CD4-positive, alpha-beta memory T cell (primary cell): ENCODE measurements around the gene FSIP1. TPM values are rescaled to one million over a fixed set of nuclear protein-coding genes. Genes with fewer than 3 reads are reported as not detected.

Experiments used
- CTCF ChIA-PET: fragments of 350-600 bp; sonication (Branson Sonifier 250); formaldehyde crosslinking; loops from one replicate; lab custom pipeline; 2021; ENCODE audit warnings: inconsistent platforms; ENCODE audit not compliant: partially characterized antibody; lab: Charles Lee
- POLR2A ChIA-PET: fragments of 350-600 bp; sonication (Branson Sonifier 250); formaldehyde crosslinking; loops from one replicate; lab custom pipeline; 2021; ENCODE audit not compliant: partially characterized antibody; lab: Charles Lee
- DNase-seq, 5 donors: peaks; one replicate each; pipeline versions ENCODE4 v3.0.0 to v3.0.0-alpha.2; 2020 to 2022; ENCODE audit warnings: mixed read lengths in 1 of 5
- H3K27ac ChIP-seq: one replicate; pipeline ENCODE4 v1.7.0; 2013; ENCODE audit warnings: low read depth, low read length
- H3K27me3 ChIP-seq: 2 replicates; pipeline ENCODE4 v1.7.0; 2013; ENCODE audit warnings: mild to moderate bottlenecking, low read length, moderate library complexity; ENCODE audit not compliant: insufficient read depth
- H3K36me3 ChIP-seq: 2 replicates; pipeline ENCODE4 v1.7.0; 2013; ENCODE audit warnings: mild to moderate bottlenecking, low read length, moderate library complexity; ENCODE audit not compliant: insufficient read depth
- H3K4me1 ChIP-seq: 2 replicates; pipeline ENCODE4 v1.7.0; 2013; ENCODE audit warnings: mild to moderate bottlenecking, low read length, moderate library complexity; ENCODE audit not compliant: insufficient read depth
- H3K4me3 ChIP-seq, 2 donors: one replicate each; pipeline ENCODE4 v1.7.0; 2013; ENCODE audit warnings: low read length in 2 of 2, mild to moderate bottlenecking in 1 of 2
- H3K9me3 ChIP-seq, 2 donors: one replicate each; pipeline ENCODE4 v1.7.0; 2013; ENCODE audit warnings: low read length in 2 of 2, control low read depth in 1 of 2; ENCODE audit not compliant: control insufficient read depth in 1 of 2
- H3K27ac Mint-ChIP-seq, 7 donors: one replicate each; pipeline ENCODE4 v1.8.0; 2020 to 2021; ENCODE audit warnings: mixed read lengths in 7 of 7, mild to moderate bottlenecking in 6 of 7, inconsistent platforms in 3 of 7, moderate library complexity in 3 of 7
- H3K27me3 Mint-ChIP-seq, 2 donors: one replicate each; pipeline ENCODE4 v1.8.0; 2020 to 2021; ENCODE audit warnings: mixed read lengths in 2 of 2
- H3K36me3 Mint-ChIP-seq, 2 donors: one replicate each; pipeline ENCODE4 v1.8.0; 2020 to 2021; ENCODE audit warnings: mixed read lengths in 2 of 2, inconsistent platforms in 1 of 2, mild to moderate bottlenecking in 1 of 2
- H3K4me1 Mint-ChIP-seq, 4 donors: one replicate each; pipeline ENCODE4 v1.8.0; 2020 to 2021; ENCODE audit warnings: mixed read lengths in 4 of 4, mild to moderate bottlenecking in 1 of 4
- H3K4me3 Mint-ChIP-seq, 8 donors: one replicate each; pipeline ENCODE4 v1.8.0; 2020 to 2021; ENCODE audit warnings: mixed read lengths in 8 of 8, mild to moderate bottlenecking in 7 of 8, moderate library complexity in 6 of 8, inconsistent platforms in 3 of 8
- H3K9me3 Mint-ChIP-seq, 8 donors: one replicate each; pipeline ENCODE4 v1.8.0; 2020 to 2021; ENCODE audit warnings: mixed read lengths in 8 of 8, mild to moderate bottlenecking in 5 of 8, inconsistent platforms in 3 of 8, moderate library complexity in 1 of 8
- intact Hi-C: fragments of 100-400 bp; cut with micrococcal nuclease; formaldehyde crosslinking; loops from one replicate; pipeline ENCODE4 v1.15.1; 2023
- polyA plus RNA-seq, 2 donors: library from polyadenylated mRNA; unstranded; fragments of 300-500 nt; fragmentation: Illumina TruSeq; gene quantifications; one replicate each; pipeline ENCODE4 v1.2.3, GENCODE V29; 2021
- total RNA-seq, 2 experiments: library from RNA; stranded (reverse); gene quantifications; one replicate each; pipeline ENCODE4 v1.2.3, GENCODE V29; 2021

The FSIP1 gene
- total and polyA plus RNA-seq, 4 experiments from 2014 or later = 0.47 to 1.6 (median 1.1) TPM

DNA sequence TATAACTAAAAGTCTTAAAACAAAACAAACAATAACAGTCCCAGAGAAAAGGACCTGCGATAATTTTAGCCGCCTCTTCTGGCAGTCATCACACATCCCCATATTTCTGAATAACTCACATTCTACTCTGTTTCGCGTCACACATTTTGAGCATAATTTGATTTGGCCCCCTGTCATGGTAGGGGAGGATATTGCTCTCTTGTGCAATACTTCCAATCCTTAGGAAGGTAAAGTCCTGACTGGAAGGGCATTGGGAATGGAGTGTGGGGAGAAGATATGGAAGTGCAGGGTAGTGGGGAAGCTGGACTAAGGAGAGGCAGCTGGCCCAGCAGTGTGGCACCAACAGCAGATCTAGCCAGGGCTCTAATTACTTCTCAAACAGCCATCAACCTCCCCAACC, 11.3 kb upstream of the FSIP1 start:
- no peaks in the 10 kb centered on the region for H3K36me3 Mint-ChIP-seq
- POLR2A ChIA-PET = no interaction called here
- Histone ChIP-seq H3K4me3 (no peak overlapping the region), H3K9me3 (no peaks in the 10 kb centered on the region), H3K27me3 (no peaks in the 10 kb centered on the region), H3K27ac (no peak overlapping the region), H3K4me1 (no peaks in the 10 kb centered on the region), H3K36me3 (no peaks in the 10 kb centered on the region)
- H3K9me3 Mint-ChIP-seq = no peaks in the 10 kb centered on the region
- H3K27ac Mint-ChIP-seq = no peak overlapping the region
- no peak for DNase-seq
- H3K27me3 Mint-ChIP-seq = peaks cover 14 to 27% of the 10 kb centered on the region in 2 donors
- H3K4me1 Mint-ChIP-seq = no peaks in the 10 kb centered on the region
- no peak overlapping the region for H3K4me3 Mint-ChIP-seq
- CTCF ChIA-PET = no interaction called here
- intact Hi-C loops = no loop called here

DNA sequence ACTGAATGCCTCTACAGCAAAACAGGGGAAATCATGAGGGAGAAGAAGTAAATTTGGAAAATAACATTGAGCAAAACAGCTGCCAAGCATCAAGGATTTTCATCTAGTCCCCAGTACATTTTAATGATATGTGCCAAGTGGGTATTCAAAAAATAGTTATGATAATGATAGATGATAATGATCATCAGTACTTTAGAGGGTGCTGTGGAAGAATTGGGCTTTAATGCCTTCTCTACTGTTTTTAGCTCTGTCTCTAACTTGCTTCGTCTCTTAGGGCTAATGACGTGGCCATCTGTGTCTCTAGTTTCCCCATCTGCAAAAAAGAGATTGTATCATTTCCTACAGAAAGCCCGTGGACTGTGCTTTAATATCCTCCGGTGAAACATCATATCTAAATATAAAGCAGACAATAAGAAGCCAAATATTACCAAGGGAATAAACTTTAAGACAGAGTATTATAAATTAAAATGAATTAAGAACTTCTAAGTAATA, 10.2 kb upstream of the FSIP1 start:
- no peaks in the 10 kb centered on the region for H3K36me3 ChIP-seq
- Mint-ChIP-seq H3K4me3 (no peak overlapping the region), H3K9me3 (no peaks in the 10 kb centered on the region), H3K4me1 (no peaks in the 10 kb centered on the region), H3K27ac (no peak overlapping the region), H3K27me3 (peaks cover 12 to 22% of the 10 kb centered on the region in 2 donors), H3K36me3 (no peaks in the 10 kb centered on the region)
- intact Hi-C loops = no loop called here
- POLR2A ChIA-PET = no interaction called here
- CTCF ChIA-PET = no interaction called here
- no peaks in the 10 kb centered on the region for H3K9me3 ChIP-seq
- DNase-seq = no peak
- no peak overlapping the region for H3K4me3 ChIP-seq
- no peaks in the 10 kb centered on the region for H3K4me1 ChIP-seq
- H3K27ac ChIP-seq = no peak overlapping the region
- no peaks in the 10 kb centered on the region for H3K27me3 ChIP-seq

DNA sequence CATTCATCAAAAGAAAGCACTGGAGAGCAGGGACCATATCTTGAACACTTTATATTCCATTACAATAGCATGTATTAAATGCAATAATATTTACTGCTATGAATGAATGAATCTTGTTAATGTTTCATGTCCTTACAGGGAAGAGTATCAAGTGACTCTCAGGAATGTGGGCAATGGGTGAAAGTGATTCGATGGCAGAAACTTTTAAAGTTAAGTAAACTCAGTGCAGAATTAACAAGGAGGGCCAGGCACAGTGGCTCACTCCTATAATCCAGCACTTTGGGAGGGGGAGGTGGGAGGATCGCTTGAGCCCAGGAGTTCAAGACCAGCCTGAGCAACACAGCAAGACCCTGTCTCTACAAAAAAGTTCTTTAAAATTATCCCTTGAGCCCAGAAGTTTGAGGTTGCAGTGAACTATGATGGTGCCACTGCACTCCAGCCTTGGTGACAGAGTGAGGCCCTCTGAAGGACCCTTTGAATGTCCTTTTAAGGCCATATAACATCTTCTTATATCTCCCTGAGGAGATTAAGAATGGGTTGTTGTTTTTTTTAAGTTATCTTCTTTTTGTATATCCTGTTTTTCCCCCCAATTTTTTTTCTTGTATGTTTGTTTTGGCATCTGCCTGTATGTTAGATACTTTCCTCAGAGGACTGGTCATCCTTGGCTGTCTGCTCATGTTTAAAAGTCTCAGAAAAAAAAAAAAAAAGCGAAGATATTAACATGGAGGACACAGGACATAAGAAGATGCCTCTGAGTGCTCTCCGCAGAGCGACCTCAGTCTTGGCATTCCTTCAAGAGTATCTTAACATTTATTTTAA, 9.6 kb upstream of the FSIP1 start:
- Histone ChIP-seq H3K9me3 (no peaks in the 10 kb centered on the region), H3K27ac (no peak overlapping the region), H3K4me1 (no peaks in the 10 kb centered on the region), H3K4me3 (no peak overlapping the region), H3K27me3 (no peaks in the 10 kb centered on the region), H3K36me3 (no peaks in the 10 kb centered on the region)
- no peak for DNase-seq
- Mint-ChIP-seq H3K4me3 (no peak overlapping the region), H3K36me3 (no peaks in the 10 kb centered on the region), H3K27me3 (peaks cover 12 to 18% of the 10 kb centered on the region in 2 donors), H3K9me3 (no peaks in the 10 kb centered on the region), H3K4me1 (no peaks in the 10 kb centered on the region), H3K27ac (no peak overlapping the region)
- ChIA-PET CTCF (no interaction called here), POLR2A (no interaction called here)
- intact Hi-C loops = no loop called here

DNA sequence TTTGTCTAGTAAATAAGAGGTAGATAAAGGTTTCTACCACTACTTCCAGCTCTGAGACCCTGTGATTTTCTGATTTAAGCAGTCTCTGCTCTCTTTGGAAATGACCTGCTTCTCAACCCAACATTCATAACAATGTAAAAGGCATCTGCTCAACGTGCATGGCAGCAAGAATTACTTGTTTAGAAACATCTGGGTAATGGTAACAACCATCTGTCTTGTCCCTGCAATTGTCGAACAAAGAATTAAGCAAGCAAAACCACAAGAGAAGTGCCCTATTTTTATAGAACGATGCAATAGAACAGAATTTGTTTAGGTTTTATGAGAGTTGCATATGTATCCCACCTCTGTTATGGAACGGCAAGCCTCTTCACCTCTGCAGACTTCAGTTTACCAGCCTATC, 7.1 kb upstream of the FSIP1 start:
- POLR2A ChIA-PET = no interaction called here
- Histone ChIP-seq H3K9me3 (no peaks in the 10 kb centered on the region), H3K4me1 (peaks cover 15% of the 10 kb centered on the region), H3K4me3 (no peak overlapping the region), H3K27ac (no peak overlapping the region), H3K27me3 (no peaks in the 10 kb centered on the region), H3K36me3 (no peaks in the 10 kb centered on the region)
- H3K36me3 Mint-ChIP-seq = peaks cover 0 to 11% of the 10 kb centered on the region in 2 donors
- peaks cover 3 to 4% of the 10 kb centered on the region in 2 donors for H3K27me3 Mint-ChIP-seq
- H3K27ac Mint-ChIP-seq = peak overlapping the region in 1 of 7 donors; percentile 35
- intact Hi-C loops = loop anchor here (5.0 to 10.0 kb wide), 2 partner anchors 428 to 1335 kb away; partner anchors contain the start of gene FAM98B
- H3K9me3 Mint-ChIP-seq = no peaks in the 10 kb centered on the region
- peaks cover 9 to 20% (median 16%) of the 10 kb centered on the region in 4 donors for H3K4me1 Mint-ChIP-seq
- H3K4me3 Mint-ChIP-seq = no peak overlapping the region
- no peak for DNase-seq
- CTCF ChIA-PET = interaction anchor here (0.9 to 3.6 kb wide), 3 partner anchors 13 to 484 kb away, joined by 3 to 22 read pairs (median 4); no protein-coding TSS in a partner anchor

DNA sequence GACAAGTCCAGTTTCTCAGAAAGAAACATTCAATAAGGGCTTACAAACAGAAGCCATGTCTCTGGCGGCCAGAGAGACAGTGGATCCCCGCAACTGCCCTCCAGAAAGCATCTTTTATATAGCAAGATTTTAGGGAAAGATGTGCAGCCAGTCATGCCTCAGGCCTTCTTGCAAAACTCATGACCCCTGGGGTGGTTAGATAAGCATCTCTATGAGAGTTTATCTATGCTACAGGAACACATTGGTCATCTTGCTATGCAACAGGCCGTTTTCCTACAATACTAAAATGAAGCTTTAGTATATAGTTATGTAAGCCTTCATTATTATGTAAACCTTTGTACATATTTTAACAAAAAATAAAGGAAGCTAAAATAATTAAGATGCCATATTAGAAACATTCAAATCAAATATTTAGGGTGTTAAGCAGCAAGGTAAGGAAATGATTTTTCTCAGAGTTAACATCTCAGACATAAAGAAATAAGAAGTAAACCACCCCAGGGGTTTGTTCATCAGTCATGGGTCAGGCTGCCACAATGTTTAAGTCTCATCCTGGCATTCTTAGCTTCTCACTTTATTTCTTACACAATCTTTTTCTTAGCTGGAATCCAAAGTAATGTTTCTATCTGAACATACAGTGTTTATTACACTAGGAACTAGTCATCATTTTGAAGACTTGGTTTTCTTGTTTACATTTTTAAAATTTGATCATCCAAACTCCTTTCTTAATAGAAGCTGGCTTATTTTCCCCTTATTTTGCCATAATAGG, 6.3 kb upstream of the FSIP1 start:
- H3K4me1 Mint-ChIP-seq = peaks cover 13 to 28% (median 22%) of the 10 kb centered on the region in 4 donors
- intact Hi-C loops = loop anchor here (5.0 to 10.0 kb wide), 2 partner anchors 428 to 1334 kb away; partner anchors contain the start of gene FAM98B
- ChIA-PET CTCF (interaction anchor here (0.7 to 3.6 kb wide), 10 partner anchors 13 to 549 kb away, joined by 3 to 22 read pairs (median 4); no protein-coding TSS in a partner anchor), POLR2A (no interaction called here)
- no peaks in the 10 kb centered on the region for H3K9me3 Mint-ChIP-seq
- Histone ChIP-seq H3K27ac (no peak overlapping the region), H3K27me3 (no peaks in the 10 kb centered on the region), H3K4me3 (no peak overlapping the region), H3K9me3 (no peaks in the 10 kb centered on the region), H3K36me3 (no peaks in the 10 kb centered on the region), H3K4me1 (peaks cover 23% of the 10 kb centered on the region)
- H3K27me3 Mint-ChIP-seq = peaks cover 0 to 4% of the 10 kb centered on the region in 2 donors
- H3K27ac Mint-ChIP-seq = no peak overlapping the region
- DNase-seq = no peak
- peaks cover 0 to 11% of the 10 kb centered on the region in 2 donors for H3K36me3 Mint-ChIP-seq
- H3K4me3 Mint-ChIP-seq = no peak overlapping the region

DNA sequence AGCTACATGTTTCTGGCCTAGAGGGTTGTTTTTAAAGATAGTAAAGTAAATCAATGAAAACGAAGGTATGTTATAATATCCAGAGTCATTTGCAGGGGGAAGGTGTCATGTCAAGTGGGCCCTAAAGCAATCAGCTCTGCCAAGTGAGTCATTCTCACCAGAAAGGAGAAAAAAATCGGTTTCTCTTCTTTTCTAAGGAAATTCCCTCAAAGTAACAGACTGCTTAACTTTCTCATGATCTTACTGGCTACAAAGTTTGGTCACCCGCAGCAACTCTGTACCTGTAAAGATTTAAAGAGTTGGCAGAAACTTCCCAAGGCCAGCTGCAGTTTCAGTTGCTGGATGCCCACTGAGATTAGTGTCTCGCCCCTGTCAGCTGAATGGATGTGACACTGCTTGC, 5.5 kb upstream of the FSIP1 start:
- H3K36me3 Mint-ChIP-seq = peaks cover 0 to 15% of the 10 kb centered on the region in 2 donors
- intact Hi-C loops = loop anchor here (5.0 to 10.0 kb wide), 2 partner anchors 429 to 1333 kb away; partner anchors contain the start of gene FAM98B
- Histone ChIP-seq H3K36me3 (no peaks in the 10 kb centered on the region), H3K27me3 (no peaks in the 10 kb centered on the region), H3K4me3 (no peak overlapping the region), H3K4me1 (peaks cover 30% of the 10 kb centered on the region), H3K9me3 (no peaks in the 10 kb centered on the region), H3K27ac (no peak overlapping the region)
- DNase-seq = no peak
- H3K4me1 Mint-ChIP-seq = peaks cover 22 to 37% (median 30%) of the 10 kb centered on the region in 4 donors
- H3K9me3 Mint-ChIP-seq = no peaks in the 10 kb centered on the region
- POLR2A ChIA-PET = interaction anchor here (1.3 kb wide), 1 partner anchor 149 kb away, joined by 4 read pairs; no protein-coding TSS in a partner anchor
- no peaks in the 10 kb centered on the region for H3K27me3 Mint-ChIP-seq
- peak overlapping the region in 1 of 7 donors; percentile 45 for H3K27ac Mint-ChIP-seq
- H3K4me3 Mint-ChIP-seq = no peak overlapping the region
- CTCF ChIA-PET = interaction anchor here (0.7 to 3.6 kb wide), 9 partner anchors 10 to 550 kb away, joined by 3 to 22 read pairs (median 4); no protein-coding TSS in a partner anchor
